Right ventricle myocardium superior (tissue), 1 donor: ENCODE data around the gene NDUFS6. TPM values are rescaled to one million over a fixed set of nuclear protein-coding genes. Genes with fewer than 3 reads are reported as not detected.

Source experiments
- ATAC-seq: fragments of 200-7000 bp; cut with Tn5 transposase; one replicate; pipeline ENCODE4 v1.9.1; 2020; ENCODE audit warnings: mild to moderate bottlenecking; ENCODE audit not compliant: poor library complexity
- DNase-seq: peaks from one replicate; pipeline ENCODE4 v3.0.0-alpha.2; 2020
- intact Hi-C: fragments of 100-400 bp; cut with DNase I; formaldehyde crosslinking; loops from one replicate; pipeline ENCODE4 v1.11.2; 2022
- long read RNA-seq: library from polyadenylated mRNA; unstranded; transcript quantifications from one replicate; pipeline ENCODE4 v2.0.0, GENCODE V29; 2021
- total RNA-seq: library from RNA; stranded (reverse); fragmentation: NEBNext Ultra II Directional; extraction: Animal tissue kit (Norgen Biotek cat#: 25700); gene quantifications from one replicate; pipeline ENCODE4 v1.2.1, GENCODE V29; 2021
- donor health status: DM: no; HTN: yes; CAD: no; lungs with severe emphysema.

NDUFS6 gene
- 126 TPM for total RNA-seq
- long read RNA-seq, transcript NDUFS6-201 (4 exons, 1,082 nt) = major isoform, 80 of 96 reads
- long read RNA-seq, partial matches to known transcripts = 12 of 96 reads
- long read RNA-seq, other reads (novel, unspliced or antisense) = 4 of 96 reads

GRCh38 chr5:1801222-1801966 is at the start of gene NDUFS6:
Gene NDUFS6, plus strand, starts transcription at chr5:1801407. Its CDS starts 11 bp downstream, at chr5:1801418.
- peak; percentile 90 for DNase-seq
- peak; percentile 83 for ATAC-seq
- intact Hi-C loops = loop anchor here (5.0 kb wide), 1 partner anchor 146 kb away; no protein-coding TSS in a partner anchor

- no peak for ATAC-seq
- peak; percentile 24 for DNase-seq
- intact Hi-C loops = no loop called here
These were observed 49.1 kb upstream of the NDUFS6 start for GRCh38 chr5:1751864-1752822.

GRCh38 chr5:1752881-1753280 is 48.3 kb upstream of the NDUFS6 start:
- DNase-seq (peak; percentile 23), ATAC-seq (no peak)
- intact Hi-C loops = no loop called here

GRCh38 chr5:1753490-1753889 is 47.7 kb upstream of the NDUFS6 start:
- intact Hi-C loops = no loop called here
- no peak for ATAC-seq
- no peak for DNase-seq

- ATAC-seq (no peak), DNase-seq (peak; percentile 33)
- intact Hi-C loops = no loop called here
These were observed 46.5 kb upstream of the NDUFS6 start for GRCh38 chr5:1754531-1755220.

- peak; percentile 13 for DNase-seq
- intact Hi-C loops = no loop called here
These were observed 45.8 kb upstream of the NDUFS6 start for GRCh38 chr5:1755321-1755949.

GRCh38 chr5:1756481-1756880 is 44.7 kb upstream of the NDUFS6 start:
- intact Hi-C loops = no loop called here
- DNase-seq = no peak
- ATAC-seq = no peak

More at GRCh38 chr5:1755321-1755949, 45.8 kb upstream of the NDUFS6 start:
- no peak for ATAC-seq

- DNase-seq = peak; percentile 22
These were observed 43.7 kb upstream of the NDUFS6 start for GRCh38 chr5:1757511-1757910.

GRCh38 chr5:1758574-1758973 is 42.6 kb upstream of the NDUFS6 start:
- DNase-seq (no peak), ATAC-seq (no peak)
- intact Hi-C loops = no loop called here

More at GRCh38 chr5:1757511-1757910, 43.7 kb upstream of the NDUFS6 start:
- intact Hi-C loops = no loop called here
- no peak for ATAC-seq

GRCh38 chr5:1759378-1759970 is 41.7 kb upstream of the NDUFS6 start:
- peak; percentile 27 for DNase-seq
- intact Hi-C loops = no loop called here
- no peak for ATAC-seq

- no peak for ATAC-seq
- no peak for DNase-seq
- intact Hi-C loops = loop anchor here (5.0 kb wide), 1 partner anchor 392 kb away; no protein-coding TSS in a partner anchor
These were observed 41.0 kb upstream of the NDUFS6 start for GRCh38 chr5:1760231-1760630.

- peak; percentile 29 for DNase-seq
- no peak for ATAC-seq
- intact Hi-C loops = loop anchor here (5.0 kb wide), 1 partner anchor 391 kb away; no protein-coding TSS in a partner anchor
These were observed 40.4 kb upstream of the NDUFS6 start for GRCh38 chr5:1760656-1761452.

- ATAC-seq (no peak), DNase-seq (no peak)
- intact Hi-C loops = loop anchor here (5.0 kb wide), 1 partner anchor 391 kb away; no protein-coding TSS in a partner anchor
These were observed 39.8 kb upstream of the NDUFS6 start for GRCh38 chr5:1761453-1761755.

- intact Hi-C loops = loop anchor here (5.0 kb wide), 1 partner anchor 390 kb away; no protein-coding TSS in a partner anchor
- ATAC-seq (no peak), DNase-seq (peak; percentile 20)
These were observed 38.9 kb upstream of the NDUFS6 start for GRCh38 chr5:1762121-1762882.

GRCh38 chr5:1762883-1763547 is 38.2 kb upstream of the NDUFS6 start:
- ATAC-seq (no peak), DNase-seq (peak; percentile 26)
- intact Hi-C loops = loop anchor here (5.0 kb wide), 1 partner anchor 389 kb away; no protein-coding TSS in a partner anchor

GRCh38 chr5:1763548-1763911 is 37.7 kb upstream of the NDUFS6 start:
- peak; percentile 58 for DNase-seq
- peak; percentile 79 for ATAC-seq
- intact Hi-C loops = loop anchor here (5.0 kb wide), 1 partner anchor 389 kb away; no protein-coding TSS in a partner anchor
